ENCODE measurements around the gene TUBGCP6. TPM values are rescaled to one million over a fixed set of nuclear protein-coding genes. Genes with fewer than 3 reads are reported as not detected.

Gene TUBGCP6
- total and polyA plus RNA-seq, 11 donors, result 11.6 to 28.8 (median 17.7) TPM

DNA sequence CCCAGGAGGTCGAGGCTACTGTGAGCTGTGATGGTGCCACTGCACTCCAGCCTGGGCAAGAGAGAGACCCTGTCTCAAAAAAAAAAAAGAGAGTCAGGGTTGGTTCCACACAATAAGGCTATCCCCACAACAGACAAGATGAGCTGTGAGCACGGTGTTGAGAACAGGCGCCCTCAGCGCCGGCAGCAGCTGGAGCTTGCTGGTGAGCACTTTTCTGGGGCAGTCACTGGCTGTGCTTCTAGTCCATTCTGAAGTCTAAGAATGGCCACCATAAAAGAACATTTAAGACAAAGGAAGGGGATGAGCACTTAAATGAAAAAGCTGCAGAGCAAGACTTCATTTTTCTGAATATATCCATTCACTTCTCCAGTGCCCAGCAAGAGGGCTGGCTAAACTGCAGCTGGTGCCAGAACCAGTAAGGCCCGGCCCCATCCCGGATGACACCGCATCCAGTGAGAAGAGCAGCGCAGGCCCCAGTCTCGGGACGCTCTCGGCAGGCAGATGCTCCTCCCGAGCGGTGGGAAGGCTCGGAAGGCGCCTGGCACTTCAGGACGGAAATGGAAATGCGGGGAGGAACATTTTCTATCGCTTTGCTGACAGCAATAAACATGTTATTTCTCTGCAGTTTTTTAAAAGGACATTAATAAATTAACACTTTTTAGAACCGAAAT lies 12.2 kb downstream of the TUBGCP6 start:
- Histone ChIP-seq H3K9me3 (no peaks in the 10 kb centered on the region), H3K27ac (no peak overlapping the region), H3K4me3 (no peak overlapping the region), H3K4me1 (no peaks in the 10 kb centered on the region), H3K36me3 (peaks cover 0 to 60% (median 45%) of the 10 kb centered on the region in 9 donors), H3K27me3 (no peaks in the 10 kb centered on the region)
- intact Hi-C loops (cut with DNase I), result no loop called here
- TF ChIP-seq, protein P1, sequence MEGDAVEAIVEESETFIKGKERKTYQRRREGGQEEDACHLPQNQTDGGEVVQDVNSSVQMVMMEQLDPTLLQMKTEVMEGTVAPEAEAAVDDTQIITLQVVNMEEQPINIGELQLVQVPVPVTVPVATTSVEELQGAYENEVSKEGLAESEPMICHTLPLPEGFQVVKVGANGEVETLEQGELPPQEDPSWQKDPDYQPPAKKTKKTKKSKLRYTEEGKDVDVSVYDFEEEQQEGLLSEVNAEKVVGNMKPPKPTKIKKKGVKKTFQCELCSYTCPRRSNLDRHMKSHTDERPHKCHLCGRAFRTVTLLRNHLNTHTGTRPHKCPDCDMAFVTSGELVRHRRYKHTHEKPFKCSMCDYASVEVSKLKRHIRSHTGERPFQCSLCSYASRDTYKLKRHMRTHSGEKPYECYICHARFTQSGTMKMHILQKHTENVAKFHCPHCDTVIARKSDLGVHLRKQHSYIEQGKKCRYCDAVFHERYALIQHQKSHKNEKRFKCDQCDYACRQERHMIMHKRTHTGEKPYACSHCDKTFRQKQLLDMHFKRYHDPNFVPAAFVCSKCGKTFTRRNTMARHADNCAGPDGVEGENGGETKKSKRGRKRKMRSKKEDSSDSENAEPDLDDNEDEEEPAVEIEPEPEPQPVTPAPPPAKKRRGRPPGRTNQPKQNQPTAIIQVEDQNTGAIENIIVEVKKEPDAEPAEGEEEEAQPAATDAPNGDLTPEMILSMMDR (IDR thresholded peaks at IDR 0.05), result no peak
- 92 to 95% (median 94%) methylated on average over 20 of the region's 20 CpGs for WGBS, 4 donors
- DNase-seq (no peak), ATAC-seq (no peak)

DNA sequence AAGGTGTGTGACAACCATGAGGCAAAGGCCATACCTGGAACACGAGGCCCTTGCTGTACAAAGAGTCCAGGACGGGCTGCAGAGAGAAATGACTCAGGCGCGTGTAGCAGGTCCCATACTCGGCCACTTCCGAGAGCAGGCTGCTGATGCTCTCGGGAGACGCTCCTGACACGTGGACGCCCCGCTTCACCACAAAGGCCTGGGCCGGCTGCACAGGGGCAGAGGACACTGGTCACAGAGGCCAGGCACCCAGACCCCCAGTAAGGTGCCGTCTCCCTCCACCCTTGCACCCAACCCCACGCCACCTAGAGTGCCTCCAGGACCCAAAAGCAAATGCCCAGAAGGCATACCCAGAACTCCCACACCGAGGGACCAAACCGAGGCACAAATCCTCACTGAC lies 15.5 kb downstream of the TUBGCP6 start:
- no peaks in the 10 kb centered on the region for H3K27me3 ChIP-seq
- no peaks in the 10 kb centered on the region for H3K4me1 ChIP-seq
- TF ChIP-seq, protein P1 (IDR thresholded peaks at IDR 0.05), result no peak
- TF ChIP-seq POLR2A (IDR thresholded peaks at IDR 0.05), result no peak
- 96 to 99% (median 96%) methylated on average over 12 to 16 of the region's 16 CpGs for WGBS, 4 donors
- no peak overlapping the region for H3K27ac ChIP-seq
- ATAC-seq, result no peak
- peaks cover 0 to 74% (median 59%) of the 10 kb centered on the region in 9 donors for H3K36me3 ChIP-seq
- H3K9me3 ChIP-seq, result no peaks in the 10 kb centered on the region
- DNase-seq, result no peak
- H3K4me3 ChIP-seq, result no peak overlapping the region
- intact Hi-C loops (cut with DNase I), result loop anchor here in 1 of 10 donors (10.0 kb wide), 1 partner anchor 235 kb away; no protein-coding TSS in a partner anchor

DNA sequence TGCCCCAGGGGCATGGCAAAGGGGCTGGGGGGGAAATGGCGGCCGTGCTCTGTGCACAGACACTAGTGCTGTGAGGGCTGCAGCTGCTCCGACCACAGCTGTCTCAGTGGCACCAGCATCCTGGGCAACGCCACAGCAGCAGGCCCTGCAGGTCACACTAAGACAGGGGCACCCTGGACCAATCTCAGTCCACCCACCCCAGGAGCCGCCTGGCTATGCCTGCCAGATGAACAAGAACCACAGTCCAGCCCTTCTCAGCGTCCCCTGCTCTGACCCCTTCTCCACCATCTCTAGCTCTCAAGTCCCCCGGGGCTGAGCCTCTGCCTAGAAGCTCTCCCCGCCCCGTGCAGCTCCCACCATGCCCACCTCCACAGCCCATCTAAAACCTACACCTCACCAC lies 16.5 kb downstream of the TUBGCP6 start:
- no peak for TF ChIP-seq POLR2A (IDR thresholded peaks at IDR 0.05)
- TF ChIP-seq, protein P1 (IDR thresholded peaks at IDR 0.05), result no peak
- H3K27ac ChIP-seq, result no peak overlapping the region
- intact Hi-C loops (cut with DNase I), result loop anchor here in 1 of 10 donors (10.0 kb wide), 1 partner anchor 236 kb away; no protein-coding TSS in a partner anchor
- ATAC-seq (no peak), DNase-seq (no peak)
- H3K9me3 ChIP-seq, result no peaks in the 10 kb centered on the region
- H3K27me3 ChIP-seq, result no peaks in the 10 kb centered on the region
- H3K4me3 ChIP-seq, result no peak overlapping the region
- peaks cover 0 to 81% (median 69%) of the 10 kb centered on the region in 9 donors for H3K36me3 ChIP-seq
- no peaks in the 10 kb centered on the region for H3K4me1 ChIP-seq
- WGBS, 4 donors, result 93 to 98% (median 97%) methylated on average over 6 to 9 of the region's 9 CpGs

DNA sequence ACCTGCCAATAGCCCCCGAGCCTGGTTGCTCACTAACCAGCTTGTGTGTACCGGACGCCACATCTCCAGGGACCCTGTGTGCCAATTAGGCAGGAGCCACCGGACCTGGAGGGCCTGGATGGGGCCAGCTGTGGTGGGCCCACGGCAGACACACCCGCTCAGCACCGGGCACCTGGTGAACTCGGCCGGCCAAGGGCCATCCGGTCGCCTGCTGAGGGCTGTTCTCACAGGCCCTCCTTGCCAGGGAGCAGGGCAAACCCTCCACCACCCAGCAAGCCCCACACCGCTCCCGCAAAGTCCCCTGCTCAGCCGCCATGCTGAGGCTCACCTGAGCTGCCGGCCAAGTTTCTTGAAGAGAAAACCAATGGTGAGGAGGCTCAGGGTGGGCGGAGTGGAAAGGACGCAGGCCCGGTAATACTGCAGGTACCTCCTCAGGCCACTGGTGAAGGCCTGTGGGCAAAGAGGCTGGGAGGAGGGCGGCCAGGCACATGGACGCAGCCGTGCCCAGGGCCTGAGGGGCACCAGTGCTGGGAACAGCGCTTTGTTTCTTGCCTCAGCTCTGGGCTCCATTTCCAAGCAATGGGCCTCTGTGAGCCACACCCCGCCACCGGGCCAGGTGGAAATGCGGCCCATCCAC lies 17.1 kb downstream of the TUBGCP6 start:
- no peaks in the 10 kb centered on the region for H3K4me1 ChIP-seq
- no peak overlapping the region for H3K4me3 ChIP-seq
- H3K27ac ChIP-seq, result no peak overlapping the region
- ATAC-seq (no peak), DNase-seq (no peak)
- no peaks in the 10 kb centered on the region for H3K9me3 ChIP-seq
- intact Hi-C loops (cut with DNase I), result loop anchor here in 1 of 10 donors (10.0 kb wide), 1 partner anchor 237 kb away; no protein-coding TSS in a partner anchor
- WGBS, 4 donors, result 93 to 98% (median 96%) methylated on average over 20 to 25 of the region's 25 CpGs
- H3K36me3 ChIP-seq, result peaks cover 0 to 82% (median 69%) of the 10 kb centered on the region in 9 donors
- TF ChIP-seq, protein P1 (IDR thresholded peaks at IDR 0.05), result no peak
- no peak for TF ChIP-seq POLR2A (IDR thresholded peaks at IDR 0.05)
- no peaks in the 10 kb centered on the region for H3K27me3 ChIP-seq

Measured in heart left ventricle (tissue), 16 donors.